SK-N-DZ (cell line): ENCODE data around the gene ZNF592.

Experiments
- DNase-seq: peaks from one replicate; pipeline ENCODE4 v3.0.0-alpha.2; 2015; ENCODE audit warnings: low spot score

The ZNF592 gene

DNA sequence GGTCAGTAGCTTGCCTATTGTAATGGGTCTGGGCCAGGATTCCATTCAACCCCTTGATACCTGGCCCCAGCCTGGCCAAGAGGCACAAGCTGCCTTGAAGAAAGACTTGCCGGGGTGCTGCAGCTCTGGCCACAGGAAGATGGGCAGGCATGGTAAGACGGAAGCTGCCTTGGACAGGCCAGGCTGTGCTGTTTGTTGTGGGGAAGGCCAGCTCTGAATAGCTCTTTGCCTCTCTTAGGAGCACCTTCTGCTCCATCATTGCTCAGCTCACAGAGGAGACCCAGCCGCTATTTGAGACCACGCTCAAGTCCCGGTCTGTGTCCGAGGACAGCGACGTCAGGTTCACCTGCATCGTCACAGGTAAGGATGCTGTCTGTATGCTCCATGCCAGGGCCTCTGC is 78.9 kb downstream of the ZNF592 start:
- DNase-seq, result no peak

DNA sequence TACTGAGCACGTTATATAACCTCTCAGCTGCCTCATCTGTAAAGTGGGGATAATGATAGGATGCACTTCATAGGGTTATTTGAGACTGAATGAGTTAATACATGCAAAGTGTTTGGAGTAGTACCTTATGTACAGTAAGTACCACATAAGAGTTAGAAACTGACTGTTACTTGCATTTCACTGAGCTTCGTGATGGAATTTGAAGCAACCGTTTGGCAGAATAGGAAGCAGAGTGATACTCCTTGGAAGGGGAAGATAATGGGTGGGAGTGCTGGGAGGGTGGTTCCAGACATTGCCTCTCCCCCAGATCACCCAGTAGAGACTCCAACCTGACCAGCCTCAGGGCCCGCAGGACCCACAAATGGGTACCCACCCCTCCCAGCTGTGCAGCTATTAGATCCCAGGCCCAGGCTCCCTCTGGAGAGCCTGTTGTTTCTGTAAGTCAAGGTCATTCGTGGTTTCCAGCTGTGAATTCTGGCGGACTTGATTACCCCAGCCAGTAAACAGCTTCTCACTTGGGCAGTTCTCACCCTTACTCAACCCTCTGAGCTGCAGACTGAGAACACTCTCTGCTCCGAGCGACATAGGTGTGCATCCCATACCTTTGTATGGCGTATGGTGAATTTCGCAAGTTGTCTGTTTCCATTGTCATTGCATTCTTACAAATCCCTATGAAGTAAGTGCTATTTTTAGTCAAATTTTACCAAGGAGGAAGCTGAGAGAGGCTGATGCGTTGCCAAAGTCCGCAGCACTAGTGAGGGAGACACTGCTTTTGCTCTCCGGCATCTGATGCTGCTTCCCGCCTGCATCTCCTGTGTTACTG is 79.9 kb downstream of the ZNF592 start:
- no peak for DNase-seq

DNA sequence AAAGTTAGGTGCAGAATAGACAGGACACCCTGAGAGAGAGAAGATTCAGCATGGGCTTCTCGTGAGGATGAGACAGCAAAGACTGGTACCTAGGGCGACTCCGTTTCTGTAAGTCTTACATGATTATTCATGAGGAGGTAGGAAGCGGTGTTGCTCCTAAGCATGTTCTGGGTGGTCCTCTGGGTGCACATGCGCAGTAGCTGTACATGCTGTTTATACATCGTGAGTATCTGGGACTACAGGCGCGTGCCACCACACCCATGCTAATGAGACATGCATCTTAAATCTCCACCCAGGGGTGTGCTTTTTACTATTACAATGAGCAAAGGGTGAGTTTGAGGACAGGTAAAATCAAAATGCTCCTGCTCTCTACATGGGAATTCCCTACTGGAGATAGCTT is 81.0 kb downstream of the ZNF592 start:
- no peak for DNase-seq

DNA sequence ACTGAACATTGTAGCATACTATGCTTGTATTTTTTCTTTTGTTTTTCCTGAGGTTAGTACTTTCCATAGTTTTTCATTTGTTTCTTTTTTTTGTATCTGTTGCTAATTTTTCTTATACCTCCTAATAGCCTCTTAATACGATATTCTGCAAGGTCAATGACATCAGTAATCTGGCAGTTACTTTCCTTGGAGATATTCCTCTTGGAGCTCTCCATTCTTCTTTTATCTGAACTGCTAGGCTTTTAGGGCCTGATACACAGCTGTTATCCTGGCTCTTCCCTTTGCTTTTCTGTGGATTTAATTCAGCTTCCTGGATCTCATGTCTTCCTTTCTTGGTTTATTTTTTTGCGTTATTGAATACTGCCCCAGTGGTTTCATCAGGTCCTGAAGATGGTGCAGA is 81.6 kb downstream of the ZNF592 start:
- no peak for DNase-seq

DNA sequence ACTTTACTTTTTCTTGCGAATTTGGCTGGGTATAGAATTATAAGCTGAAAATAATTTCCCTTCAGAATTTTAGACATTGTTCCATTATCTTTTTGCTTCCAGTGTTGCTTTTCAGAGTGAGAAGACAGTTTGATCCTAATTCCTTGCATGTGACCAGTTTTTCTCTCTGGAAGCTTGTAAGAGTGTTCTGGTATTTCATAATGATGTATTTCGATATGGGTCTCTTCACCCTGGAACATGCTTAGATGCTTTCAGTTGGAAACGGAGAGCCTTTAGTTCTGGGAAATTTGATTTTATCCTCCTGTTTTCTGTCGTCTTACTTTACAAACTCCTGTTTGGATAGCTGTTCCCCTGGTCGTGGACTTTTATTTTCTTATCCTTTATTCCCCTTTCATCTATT is 82.6 kb downstream of the ZNF592 start:
- no peak for DNase-seq

DNA sequence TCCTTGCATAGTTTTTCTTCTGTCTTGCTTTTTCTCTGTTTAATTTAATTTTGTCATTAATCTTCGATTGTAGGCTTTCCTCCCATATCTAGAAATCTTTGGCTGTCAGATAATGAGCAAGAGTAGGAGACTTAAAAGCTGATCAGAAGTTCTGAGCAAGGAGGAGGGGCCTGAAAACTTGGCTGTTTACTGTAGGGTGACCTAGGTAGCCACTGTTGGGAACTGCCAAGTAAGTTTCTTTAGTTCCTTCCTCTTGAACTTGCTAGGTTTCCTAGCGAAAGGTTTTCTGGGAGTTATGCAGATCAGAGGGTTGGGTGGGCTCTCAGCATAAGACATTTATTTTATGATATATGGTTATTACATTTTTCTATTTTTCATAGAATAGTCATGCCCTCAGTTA is 83.2 kb downstream of the ZNF592 start:
- no peak for DNase-seq

DNA sequence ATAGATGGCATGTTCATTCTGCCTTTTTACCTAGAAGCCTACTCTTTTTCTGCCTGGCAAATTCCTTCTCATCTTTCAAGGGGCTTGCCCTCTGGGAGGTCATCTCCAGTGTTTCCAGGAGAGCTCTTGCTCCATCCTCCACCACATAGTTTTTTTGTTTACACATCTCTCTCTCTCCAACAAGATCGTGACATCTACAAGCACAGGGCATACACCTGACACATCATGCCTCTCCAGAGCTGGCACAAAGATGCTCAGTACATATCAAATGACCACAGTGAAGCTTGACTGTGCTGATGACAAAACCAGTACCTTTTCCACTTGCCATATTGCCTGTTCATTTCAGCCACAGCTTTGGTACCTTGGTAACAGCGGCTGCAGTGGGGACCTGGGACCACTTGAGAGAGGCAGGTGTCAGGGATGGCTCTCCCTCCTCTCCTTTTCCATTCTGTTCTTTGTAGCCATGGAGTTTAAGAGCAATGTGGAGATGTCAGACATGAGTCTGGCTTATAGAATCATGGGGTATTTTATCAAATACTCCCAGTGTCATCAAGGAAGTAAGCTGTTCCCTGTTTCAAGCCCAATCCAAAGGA is 84.2 kb downstream of the ZNF592 start:
- no peak for DNase-seq

DNA sequence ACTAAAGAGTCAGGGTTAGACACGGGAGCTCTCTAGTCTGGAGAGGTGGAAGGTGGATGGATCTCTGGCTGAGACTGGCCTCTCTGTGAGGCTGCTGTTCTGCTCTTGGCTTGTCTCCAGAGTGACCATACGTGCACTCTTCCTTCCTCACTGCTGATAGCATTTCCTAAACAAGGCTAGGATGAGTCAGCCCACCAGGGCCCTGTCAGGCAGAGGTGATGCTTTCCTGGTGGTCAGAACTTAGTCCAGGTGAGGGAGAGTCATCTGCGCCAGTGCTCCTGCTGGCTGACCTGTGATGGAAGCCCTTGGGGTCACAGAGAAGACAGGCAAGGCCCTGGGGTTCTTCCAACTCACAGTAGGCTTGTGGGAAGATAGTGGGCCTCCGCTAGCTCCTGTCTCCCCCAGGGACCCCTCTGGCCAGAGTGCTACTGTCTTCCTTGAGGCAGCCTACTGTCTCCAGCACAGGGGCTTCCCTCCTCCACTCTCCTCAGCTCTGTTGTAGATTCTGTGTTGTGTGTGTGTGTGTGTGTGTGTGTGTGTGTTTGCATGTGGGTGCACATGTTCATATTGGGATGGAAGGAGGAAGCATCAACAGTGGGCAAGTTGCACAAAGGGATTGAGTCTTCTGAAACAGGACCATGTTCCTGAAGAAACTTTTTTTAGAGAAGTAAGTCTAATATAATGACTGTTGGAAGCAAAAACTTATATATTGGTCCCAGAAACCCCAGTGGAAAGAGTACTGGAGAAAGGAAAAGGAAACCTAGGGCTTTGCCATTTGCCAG is 85.2 kb downstream of the ZNF592 start:
- no peak for DNase-seq

DNA sequence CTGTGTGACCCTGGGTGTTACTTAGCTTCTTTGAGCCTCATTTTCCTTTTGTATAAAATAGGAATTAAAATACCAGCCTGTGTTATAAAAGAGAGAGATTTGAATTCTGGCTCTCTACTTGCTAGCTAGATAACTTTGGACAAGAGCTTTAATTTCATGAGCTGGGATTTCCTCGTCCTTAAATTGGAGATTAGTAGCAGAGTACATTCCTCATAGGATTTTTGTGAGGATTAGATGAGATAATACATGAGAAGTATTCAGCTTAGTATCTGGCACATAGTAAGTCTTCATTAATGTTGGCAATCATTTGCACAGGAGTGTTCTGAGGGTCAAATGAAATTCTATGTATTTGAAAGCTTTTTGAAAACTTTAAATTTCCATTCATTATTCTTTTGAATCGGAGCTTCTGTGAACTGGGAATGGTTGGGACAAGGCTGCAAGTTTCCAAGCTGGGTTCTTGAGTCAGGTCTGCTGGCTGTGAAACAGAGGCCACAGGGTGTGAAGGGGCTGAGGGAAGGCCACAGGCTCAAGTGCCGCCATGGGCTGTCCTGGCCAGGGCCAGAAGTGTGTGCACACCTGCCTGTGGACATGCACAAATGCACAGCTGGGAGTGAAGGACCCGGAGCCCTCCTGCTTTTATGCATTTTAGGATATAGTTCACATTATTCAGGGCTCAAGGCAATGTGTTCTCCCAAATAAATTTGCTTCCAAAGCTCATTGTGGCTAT is 86.0 kb downstream of the ZNF592 start:
- no peak for DNase-seq

DNA sequence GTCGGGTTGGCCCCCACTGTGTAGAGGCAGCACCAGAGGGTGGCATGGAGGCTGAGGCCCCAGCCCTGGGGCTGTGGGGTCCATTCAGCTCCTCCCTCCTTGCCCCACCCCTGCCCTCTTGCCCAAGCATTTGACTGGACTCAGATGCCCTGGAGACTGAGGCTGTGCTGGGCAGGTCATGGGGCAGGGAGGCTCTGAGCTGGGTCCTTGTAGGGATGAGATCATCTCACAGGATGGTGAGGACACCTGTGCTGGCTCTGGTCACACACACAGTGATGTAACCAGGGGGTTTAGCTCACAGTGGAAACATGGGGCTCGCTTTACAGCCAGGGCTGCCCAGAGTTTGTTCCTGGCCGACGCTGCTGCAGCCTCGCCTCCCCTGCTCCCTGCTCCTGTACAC is 86.6 kb downstream of the ZNF592 start:
- DNase-seq, result no peak

DNA sequence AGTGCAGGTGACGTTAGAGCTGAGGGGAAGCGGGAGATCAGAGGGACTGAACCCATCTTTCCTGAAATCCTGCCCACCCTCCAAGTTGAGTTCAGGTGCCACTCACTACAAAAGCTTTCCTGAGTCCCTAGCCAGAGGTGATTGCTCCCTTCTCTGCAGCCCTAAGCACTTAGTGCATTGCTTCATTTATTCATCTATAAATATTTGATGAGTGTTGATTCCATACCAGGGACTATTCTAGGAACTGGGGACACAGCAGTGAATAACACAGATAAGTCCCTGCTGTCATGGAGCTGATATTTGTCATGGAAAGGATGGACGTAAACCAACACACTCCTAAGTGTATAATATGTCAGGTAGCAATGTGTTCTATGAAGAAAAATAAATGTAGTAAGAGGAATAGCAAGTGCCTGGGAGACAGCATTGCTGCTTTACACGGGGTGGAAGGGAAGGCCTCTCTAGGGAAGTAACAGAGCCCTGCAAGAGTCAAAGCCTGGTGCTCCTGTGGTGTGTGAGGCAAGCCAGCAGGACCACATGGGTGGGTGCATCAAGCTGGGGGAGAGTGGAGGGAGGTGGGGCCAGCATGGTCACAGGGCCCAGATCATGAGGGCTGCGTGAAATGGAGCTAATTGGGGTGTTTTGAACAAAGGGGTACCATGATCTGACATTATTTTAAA is 87.4 kb downstream of the ZNF592 start:
- DNase-seq, result no peak

DNA sequence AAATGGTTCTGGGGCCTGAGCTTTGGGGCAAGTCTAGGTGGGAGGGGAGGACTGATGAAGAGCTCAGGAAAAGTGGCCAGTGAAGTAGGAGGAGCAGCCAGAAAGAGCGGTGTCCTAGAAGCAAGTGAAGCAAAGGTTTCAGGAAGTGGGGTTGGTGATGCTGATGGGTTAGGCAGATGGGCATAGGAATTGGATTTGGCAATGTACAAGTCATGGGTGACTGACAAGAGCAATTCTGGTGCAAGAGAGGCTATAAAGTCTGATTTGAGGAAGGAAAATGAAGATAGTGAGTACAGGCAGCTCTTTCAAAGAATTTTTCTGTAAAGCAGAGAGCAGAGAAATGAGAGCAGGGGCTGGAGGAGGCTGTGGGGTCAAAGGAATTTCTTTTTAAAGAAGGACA is 88.5 kb downstream of the ZNF592 start:
- DNase-seq, result no peak

DNA sequence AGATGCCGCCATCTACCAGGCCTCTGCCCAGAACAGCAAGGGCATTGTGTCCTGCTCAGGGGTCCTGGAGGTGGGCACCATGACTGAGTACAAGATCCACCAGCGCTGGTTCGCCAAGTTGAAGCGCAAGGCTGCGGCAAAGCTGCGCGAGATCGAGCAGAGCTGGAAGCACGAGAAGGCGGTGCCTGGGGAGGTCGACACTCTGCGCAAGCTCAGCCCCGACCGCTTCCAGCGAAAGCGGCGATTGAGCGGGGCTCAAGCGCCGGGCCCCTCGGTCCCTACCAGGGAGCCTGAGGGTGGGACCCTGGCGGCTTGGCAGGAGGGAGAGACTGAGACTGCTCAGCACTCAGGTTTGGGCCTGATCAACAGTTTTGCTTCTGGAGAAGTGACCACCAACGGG is 91.3 kb downstream of the ZNF592 start:
- DNase-seq, result no peak

DNA sequence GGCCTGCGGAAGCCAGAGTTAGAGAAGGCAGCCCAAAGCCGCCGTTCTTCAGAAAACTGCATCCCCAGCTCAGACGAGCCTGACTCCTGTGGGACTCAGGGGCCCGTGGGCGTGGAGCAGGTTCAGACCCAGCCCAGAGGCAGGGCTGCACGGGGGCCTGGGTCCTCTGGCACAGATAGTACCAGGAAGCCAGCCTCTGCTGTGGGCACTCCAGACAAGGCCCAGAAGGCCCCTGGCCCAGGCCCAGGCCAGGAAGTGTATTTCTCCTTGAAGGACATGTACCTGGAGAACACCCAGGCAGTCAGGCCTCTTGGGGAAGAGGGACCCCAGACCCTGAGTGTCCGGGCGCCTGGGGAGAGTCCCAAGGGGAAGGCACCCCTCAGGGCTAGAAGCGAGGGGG is 91.9 kb downstream of the ZNF592 start:
- no peak for DNase-seq

DNA sequence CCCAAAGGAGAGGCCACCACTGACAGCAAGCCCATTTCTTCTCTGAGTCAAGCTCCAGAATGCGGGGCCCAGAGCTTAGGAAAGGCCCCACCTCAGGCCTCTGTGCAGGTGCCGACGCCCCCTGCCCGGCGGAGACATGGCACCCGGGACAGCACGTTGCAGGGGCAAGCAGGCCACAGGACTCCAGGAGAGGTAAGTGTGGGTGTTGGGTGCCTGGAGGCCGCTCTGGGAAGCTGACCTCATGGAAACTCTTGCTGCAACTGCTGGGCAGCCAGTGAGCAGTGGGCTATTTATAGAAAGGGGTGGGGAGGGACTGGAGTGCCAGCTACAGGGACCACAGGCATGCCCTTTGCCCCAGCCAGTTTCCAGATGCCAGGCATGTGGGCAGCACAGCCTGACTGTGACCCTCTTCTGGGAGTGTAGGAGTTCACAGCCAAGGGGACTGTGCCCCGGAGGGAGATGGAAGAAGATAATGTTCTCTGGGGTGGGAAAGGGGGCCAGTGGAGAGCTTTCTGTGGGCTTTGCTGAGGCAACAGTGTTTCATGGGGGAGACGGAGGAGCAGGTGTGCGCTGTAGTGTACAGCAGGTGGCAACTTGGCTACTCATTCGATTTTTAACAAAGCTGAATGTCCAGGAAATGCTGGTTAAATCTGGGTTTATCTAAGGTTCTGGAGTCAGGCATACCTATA is 92.5 kb downstream of the ZNF592 start:
- no peak for DNase-seq

DNA sequence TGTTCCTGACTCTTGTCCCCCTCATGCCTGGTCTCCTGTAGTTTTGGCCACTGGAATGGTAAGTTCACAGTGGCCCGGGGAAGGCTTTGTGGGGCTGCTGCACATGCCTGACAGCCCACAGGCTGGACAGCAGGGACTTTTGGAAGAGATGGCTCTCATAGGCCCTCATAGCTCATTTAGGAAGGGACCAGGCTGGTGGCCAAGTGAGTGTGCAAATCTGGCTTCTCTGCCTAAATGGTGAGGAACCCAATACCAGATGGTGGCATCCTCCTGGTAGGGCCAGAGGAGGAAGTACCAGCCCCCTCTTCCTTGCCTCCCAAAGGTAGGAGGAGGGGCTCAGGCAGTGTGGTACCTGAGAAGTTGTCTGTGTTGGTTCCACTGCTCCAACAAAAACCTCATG is 94.4 kb downstream of the ZNF592 start:
- DNase-seq, result no peak

DNA sequence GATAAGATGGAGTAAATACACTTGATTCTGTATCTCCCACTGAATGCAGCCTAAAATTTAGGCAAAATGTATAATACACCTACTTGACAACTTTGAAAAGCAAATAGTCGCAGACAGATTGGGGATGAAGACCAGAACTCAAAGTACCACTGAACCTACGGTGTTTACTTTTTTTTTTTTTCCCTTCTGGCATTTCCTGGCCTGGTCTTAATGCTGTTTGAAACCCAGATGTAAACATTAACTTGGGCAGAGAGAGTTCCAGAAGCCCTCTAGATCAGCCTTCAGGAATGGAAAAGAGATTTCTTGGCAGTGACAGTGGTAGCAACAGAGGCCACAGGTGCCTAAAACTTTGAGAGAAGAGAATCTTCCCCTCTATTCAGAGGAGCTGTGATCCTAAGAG is 96.6 kb downstream of the ZNF592 start:
- no peak for DNase-seq

DNA sequence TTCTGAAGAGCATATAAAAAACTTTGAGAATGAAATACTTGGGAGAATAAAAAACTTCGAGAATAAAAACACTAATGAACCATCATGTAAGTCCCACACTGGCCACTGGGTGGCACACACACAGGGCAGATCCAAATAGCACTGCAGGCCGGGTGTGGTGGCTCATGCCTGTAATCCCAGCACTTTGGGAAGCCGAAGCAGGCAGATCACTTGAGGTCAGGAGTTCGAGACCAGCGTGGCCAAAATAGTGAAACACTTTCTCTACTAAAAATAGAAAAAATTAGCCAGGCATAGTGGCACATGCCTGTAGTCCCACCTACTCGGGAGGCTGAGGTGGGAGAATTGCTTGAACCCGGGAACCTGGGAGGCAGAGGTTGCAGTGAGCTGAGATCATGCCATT is 97.2 kb downstream of the ZNF592 start:
- DNase-seq, result peak; percentile 51

DNA sequence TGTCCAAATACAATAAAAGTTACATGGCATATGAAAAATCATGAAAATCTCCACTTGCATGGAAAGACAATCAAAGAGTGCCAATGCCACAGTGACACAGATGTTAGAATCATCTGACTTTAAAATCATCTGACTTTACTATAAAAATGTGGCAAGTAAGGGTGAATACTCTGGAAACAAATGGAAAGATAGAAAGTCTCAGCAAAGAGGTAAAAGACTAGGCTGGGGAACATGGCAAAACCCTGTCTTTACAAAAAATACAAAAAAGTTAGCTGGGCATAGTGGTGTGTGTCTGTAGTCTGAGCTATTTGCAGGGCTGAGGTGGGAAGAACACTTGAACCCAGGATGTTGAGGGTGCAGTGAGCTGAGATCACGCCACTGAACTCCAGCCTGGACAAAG is 97.9 kb downstream of the ZNF592 start:
- no peak for DNase-seq

DNA sequence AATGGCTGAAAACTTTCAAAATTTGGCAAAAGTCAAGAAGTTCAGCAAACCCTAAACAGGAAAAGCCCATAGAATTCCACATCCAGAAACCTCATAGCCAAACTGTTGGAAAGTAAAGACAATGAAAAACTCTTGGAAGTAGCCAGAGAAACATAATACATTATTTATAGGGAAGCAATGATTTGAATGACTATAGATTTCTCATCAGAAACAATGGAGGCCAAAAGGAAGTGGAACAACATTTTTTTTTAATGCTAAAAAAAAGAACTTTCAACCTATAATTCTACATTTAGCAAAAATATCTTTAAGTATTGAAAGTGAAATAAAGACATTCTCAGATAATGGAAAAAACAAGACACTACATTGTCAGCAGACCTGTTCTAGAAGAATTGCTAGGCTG is 99.0 kb downstream of the ZNF592 start:
- no peak for DNase-seq

DNA sequence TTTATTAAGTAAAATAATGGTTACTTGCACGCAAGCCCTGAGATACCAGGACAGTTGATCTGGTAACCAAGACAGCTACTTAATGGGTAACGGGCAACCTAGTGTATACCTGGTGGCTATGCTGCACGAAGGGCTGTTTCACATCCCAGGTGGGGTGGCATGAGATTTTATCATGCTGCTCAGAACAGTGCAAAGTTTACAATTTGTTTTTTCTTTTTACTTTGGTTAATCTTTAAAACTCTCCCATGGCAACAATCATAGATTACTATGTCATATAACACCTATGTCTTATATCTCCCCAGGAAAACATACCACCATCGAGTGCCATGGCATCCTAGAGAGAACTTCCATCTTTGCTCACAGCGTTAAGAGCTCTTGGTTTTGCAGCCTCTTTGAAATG is 103.8 kb downstream of the ZNF592 start:
- DNase-seq, result no peak
